GM19468 (cell line): ENCODE data around the gene BRSK1.

Experiments
- ATAC-seq: cut with Tn5 transposase; IDR thresholded peaks from one replicate; pipeline ENCODE4 v1.9.1; 2021; ENCODE audit warnings: mild to moderate bottlenecking, moderate library complexity, moderate number of reproducible peaks; ENCODE audit not compliant: unreplicated experiment; ENCODE audit errors: extremely low read depth

BRSK1 gene

DNA sequence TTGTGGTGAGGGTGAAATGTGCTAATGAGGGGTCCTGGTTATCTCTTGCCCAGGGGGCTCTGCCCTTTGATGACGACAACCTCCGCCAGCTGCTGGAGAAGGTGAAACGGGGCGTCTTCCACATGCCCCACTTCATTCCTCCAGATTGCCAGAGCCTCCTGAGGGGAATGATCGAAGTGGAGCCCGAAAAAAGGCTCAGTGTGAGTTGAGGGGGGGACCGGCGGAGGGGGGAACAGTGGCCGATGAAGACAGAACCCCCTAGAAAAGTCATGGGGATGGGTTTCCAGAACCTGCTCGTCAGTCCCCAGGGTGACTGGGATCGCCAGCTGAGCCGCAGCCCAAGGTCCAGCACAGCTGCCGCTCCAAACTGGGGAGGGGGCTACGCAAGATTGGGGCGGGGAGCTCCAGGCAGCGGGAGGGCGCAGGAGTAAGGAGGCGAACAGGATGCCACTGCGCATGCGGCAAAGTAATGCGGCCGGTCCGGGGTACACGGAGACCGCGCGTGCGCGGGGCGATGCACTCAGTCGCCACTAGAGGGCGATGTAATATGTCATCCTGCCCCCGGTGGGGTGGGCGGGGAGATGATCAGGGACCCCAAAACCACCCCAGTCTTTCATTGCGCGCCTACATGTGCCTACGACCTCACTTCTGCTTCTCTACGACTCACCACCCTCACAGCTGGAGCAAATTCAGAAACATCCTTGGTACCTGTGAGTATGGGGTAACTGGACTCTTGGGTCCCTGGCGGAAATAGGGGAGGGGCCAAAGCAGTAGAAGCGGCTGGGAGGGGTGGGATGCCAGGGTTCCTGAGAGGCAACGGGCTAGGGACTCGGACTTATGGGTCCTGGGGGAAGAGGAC is 17.9 kb downstream of the BRSK1 start:
- no peak for ATAC-seq

DNA sequence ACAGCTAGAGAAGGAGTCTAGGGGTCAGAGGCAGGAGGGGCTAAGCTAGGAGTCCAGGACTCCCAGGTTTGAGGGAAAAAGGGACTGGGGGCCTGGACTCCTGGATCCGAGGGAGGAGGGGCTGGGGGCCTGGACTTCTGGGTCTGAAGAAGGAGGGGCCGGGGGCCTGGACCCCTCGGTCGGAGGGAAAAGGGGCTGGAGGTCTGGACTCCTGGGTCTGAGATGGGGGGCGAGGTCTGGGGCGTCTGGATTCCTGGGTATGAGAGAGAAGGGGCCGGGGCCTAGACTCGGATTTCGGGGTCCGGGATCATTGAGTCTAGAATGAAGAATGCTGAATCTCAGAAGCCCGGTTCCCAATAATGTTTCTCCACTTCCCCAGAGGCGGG is 18.5 kb downstream of the BRSK1 start:
- no peak for ATAC-seq

DNA sequence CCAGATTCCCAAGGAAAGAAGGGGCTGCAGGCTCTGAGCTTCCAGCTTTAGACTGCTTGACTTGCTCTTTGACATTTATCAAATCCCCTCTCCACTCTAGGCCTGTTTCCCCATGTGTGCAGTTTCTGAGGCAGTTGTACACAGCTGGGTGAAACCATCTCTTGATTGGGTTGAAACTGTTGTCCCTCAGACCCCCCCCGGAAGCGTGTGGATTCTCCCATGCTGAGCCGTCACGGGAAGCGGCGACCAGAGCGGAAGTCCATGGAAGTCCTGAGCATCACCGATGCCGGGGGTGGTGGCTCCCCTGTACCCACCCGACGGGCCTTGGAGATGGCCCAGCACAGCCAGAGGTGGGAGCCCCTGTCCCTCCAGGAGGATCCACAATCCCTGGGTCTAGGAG is 19.7 kb downstream of the BRSK1 start:
- no peak for ATAC-seq

DNA sequence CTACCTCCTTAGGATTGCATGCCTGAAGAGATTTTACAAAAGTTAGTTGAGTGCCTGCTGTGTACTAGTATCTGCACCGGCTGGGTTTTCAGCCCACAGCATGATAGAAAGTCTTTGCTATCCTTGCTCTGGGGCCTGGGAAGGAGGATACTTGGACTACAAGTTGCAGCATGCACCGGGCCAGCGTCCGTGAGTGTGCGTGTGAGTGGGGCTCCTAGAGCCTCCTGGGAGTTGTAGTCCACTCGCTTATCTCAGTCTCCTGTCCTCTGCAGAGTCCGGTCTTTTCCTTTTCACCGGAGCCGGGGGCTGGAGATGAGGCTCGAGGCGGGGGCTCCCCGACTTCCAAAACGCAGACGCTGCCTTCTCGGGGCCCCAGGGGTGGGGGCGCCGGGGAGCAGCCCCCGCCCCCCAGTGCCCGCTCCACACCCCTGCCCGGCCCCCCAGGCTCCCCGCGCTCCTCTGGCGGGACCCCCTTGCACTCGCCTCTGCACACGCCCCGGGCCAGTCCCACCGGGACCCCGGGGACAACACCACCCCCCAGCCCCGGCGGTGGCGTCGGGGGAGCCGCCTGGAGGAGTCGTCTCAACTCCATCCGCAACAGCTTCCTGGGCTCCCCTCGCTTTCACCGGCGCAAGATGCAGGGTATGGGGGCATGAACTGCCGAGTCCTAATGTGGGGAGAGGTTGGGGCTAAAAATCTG is 20.6 kb downstream of the BRSK1 start:
- no peak for ATAC-seq

- no peak for ATAC-seq
Observed at GRCh38 chr19:55304980-55305379, 21.2 kb downstream of the BRSK1 start.

DNA sequence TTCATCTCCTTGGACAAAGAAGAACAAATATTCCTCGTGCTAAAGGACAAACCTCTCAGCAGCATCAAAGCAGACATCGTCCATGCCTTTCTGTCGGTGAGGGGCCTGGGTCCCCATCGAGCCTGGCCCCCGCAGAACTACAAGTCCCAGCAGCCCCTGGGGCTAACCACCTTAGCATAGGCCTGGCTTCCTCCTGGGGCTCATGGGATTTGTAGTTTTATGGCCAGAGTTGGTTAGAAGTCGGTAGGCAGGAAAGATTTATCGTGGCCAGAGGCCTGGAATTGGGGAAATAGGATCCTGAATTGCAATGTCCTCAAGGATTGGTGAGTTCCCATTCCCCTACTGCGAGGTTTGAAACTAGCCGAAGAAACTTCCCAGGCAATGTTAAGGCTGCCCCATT is 21.7 kb downstream of the BRSK1 start:
- no peak for ATAC-seq

DNA sequence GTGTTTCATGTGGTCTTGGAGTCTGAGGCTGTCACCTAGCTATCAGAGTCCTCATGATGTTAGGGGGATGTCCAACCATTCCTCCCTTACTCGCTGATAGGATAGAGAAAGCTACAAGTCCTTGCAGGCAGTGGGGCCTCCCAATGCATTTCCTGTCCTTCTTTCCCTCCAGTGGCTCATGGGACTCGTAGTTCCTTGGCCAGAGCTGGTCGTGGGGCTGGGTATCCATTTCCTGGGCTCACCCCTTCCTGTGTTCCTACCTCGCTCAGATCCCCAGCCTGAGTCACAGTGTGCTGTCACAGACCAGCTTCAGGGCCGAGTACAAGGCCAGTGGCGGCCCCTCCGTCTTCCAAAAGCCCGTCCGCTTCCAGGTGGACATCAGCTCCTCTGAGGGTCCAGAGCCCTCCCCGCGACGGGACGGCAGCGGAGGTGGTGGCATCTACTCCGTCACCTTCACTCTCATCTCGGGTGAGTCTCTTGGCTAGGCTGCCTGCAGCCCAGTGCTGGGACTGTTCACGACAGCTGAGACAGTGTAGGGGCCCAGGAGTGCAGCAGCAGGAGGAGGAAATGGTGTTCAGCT is 22.3 kb downstream of the BRSK1 start:
- no peak for ATAC-seq

DNA sequence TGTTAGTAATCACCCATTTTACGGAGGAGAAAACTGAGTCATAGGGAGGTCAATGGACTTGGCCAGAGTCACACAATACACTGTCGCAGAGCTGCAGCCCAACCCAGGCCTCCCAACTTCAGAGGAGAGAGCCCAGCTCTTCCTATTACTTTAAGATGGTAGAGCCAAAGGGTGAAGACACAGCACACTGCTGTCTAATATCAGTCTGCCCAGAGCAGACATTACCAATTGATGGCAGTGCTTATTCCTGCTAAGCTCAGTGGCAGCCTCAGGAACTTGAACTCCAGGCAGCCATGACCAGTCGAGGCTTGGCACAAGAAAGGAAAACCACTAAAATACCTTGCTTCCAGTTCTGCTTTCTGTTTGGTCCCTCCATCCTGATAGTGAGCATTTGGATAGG is 22.9 kb downstream of the BRSK1 start:
- ATAC-seq, result no peak

- ATAC-seq, result no peak
Observed at GRCh38 chr19:55308281-55308680, 24.5 kb downstream of the BRSK1 start.

DNA sequence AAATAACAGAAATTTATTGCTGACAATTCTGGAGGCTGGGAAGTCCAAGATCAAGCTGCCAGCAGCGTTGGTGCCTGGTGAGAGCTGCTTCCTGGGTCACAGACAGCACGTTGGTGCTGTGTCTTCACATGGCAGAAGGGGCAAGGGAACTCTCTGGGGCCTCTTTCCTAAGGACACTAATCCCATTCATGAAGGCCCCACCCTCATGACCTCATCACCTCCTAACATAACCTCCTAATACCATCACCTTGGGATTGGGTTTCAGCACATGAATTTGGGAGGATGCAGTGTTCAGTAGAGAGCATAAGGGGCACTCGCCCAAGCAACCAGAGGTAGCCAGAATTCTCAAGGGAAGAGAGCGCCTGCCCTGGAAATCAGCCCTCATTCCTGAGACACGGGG is 25.7 kb downstream of the BRSK1 start:
- ATAC-seq, result no peak

DNA sequence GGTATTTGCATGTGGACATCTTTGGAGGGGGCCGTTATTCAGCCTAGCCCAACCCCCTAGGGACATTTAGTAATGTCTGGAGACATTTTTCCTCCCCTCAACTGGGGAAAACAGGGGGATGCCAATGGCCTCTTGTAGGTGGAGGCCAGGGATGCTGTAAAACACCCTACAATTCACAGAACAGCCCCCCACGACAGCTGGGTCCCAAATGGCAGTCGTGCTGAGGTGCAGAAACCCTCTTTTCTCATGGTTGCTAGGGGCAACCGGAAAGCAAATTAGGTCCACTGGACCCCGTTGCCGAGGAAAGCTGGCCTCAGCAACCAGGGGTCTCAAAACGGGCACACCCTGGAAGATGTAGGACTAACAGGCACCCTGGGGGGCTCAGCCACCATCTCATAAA is 26.7 kb downstream of the BRSK1 start:
- ATAC-seq, result no peak

- no peak for ATAC-seq
Observed at GRCh38 chr19:55311397-55311796, 27.6 kb downstream of the BRSK1 start.

- no peak for ATAC-seq
Observed at GRCh38 chr19:55311797-55312196, 28.0 kb downstream of the BRSK1 start.

DNA sequence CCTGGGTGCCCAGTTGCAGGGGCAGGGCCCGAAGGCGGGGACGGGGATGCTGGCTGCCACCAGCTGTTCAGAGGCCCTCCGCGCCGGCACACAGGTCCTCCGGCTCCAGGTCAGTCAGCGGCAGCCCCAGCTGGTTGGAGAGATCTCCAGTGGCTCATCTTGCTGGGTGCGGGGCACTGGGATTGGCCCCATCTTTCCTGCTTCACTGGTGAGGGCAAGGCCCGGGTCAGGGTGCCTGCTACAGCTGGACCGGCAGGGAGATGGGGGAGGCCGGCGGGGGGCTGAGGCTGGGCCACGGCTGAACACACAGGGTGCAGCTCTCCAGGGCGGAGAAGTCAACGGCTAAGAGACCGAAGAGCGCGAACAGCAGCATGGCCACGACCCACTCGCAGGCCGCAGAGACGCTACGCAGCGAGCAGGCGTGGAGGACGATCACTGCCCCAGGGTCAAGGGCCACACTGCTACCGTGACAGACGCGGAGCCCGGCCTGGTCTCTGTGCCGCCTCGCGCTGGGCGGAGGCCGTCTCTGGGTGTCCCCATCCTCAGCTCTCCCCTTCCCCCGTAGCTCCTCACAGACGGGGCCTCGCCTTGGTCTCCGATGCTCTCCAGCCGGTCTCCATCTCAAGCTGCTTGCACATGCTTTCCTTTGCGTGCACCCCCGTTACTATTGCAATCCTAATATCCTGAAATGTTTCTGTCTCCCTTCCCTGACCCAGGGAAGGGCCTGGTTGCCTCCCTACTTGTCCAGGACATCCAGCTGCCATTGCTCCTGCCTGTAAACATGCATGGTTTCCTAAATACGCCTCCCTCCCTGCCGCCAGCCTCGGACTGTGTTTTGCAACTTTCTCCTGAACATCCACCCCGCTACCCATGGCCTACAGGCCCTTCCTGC is 29.1 kb downstream of the BRSK1 start:
- no peak for ATAC-seq

- no peak for ATAC-seq
Observed at GRCh38 chr19:55314396-55314795, 30.6 kb downstream of the BRSK1 start.

- no peak for ATAC-seq
Observed at GRCh38 chr19:55315956-55316525, 32.2 kb downstream of the BRSK1 start.

DNA sequence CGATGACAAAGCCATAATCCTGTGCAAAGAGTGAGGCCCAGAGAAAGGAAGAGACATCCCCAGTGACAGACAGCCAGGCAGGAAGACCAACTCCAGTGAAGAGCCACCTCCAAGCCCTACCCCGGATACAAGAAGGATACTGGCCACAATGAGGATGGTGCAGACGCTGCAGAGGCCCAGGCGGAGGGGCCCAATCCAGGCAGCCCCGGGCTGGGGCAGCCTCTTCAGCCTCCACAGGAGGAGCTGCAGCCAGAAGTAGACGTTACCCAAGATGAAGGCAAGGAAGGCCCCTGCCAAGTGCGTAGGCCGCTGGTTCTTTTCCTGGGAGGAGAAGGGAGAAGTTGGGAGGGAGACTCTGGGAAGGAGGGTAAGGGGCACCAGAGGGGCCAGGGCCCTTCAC is 32.8 kb downstream of the BRSK1 start:
- no peak for ATAC-seq

GRCh38 chr19:55319785-55320184 is 36.0 kb downstream of the BRSK1 start:
- ATAC-seq, result no peak

GRCh38 chr19:55320844-55321419 is 37.1 kb downstream of the BRSK1 start:
- ATAC-seq, result no peak
